NB4 (cell line): ENCODE measurements around the gene DBH.

Experiments
- POLR2A ChIP-seq: IDR thresholded peaks from 2 replicates; pipeline ENCODE4 v1.6.1; 2011; ENCODE audit warnings: mild to moderate bottlenecking; ENCODE audit not compliant: insufficient read length; ENCODE audit errors: extremely low read depth
- TF ChIP-seq, protein P1 (sequence below): IDR thresholded peaks from one replicate; pipeline ENCODE4 v1.5.1; 2012; ENCODE audit warnings: low read depth, low read length

DNA sequence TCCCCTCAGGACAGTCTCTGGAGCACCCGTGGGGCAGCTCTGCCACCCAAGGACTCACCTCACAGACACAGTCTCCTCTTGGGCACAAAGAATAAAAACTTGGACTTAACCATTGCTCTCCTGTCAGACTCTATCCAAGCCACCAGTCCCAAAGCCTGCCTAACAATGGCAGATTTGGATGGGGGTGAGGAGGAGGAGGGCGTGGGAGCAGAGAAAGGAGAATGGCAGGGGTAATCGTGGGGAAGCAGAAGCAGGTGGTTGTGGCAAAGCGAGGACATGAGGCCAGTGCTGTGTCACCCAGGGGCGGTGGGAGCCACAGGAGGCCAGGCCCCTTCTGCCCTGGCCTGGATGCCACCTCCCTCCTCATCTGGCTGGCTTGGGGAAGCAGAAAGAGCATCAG lies 21.5 kb upstream of the DBH start:
- TF ChIP-seq, protein P1, sequence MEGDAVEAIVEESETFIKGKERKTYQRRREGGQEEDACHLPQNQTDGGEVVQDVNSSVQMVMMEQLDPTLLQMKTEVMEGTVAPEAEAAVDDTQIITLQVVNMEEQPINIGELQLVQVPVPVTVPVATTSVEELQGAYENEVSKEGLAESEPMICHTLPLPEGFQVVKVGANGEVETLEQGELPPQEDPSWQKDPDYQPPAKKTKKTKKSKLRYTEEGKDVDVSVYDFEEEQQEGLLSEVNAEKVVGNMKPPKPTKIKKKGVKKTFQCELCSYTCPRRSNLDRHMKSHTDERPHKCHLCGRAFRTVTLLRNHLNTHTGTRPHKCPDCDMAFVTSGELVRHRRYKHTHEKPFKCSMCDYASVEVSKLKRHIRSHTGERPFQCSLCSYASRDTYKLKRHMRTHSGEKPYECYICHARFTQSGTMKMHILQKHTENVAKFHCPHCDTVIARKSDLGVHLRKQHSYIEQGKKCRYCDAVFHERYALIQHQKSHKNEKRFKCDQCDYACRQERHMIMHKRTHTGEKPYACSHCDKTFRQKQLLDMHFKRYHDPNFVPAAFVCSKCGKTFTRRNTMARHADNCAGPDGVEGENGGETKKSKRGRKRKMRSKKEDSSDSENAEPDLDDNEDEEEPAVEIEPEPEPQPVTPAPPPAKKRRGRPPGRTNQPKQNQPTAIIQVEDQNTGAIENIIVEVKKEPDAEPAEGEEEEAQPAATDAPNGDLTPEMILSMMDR = no peak
- no peak for TF ChIP-seq POLR2A
